HG02759 (cell line): ENCODE results near the gene OR5A2.
"Not testable (repeated sequence)": the region's sequence is repeated elsewhere in the genome, so short reads cannot be mapped to it uniquely, and the experiment has no call there.

ENCODE experiments used
- ATAC-seq: cut with Tn5 transposase; IDR thresholded peaks from one replicate; pipeline ENCODE4 v1.9.1; 2021; ENCODE audit warnings: mild to moderate bottlenecking, moderate library complexity; ENCODE audit not compliant: unreplicated experiment

The OR5A2 gene

GRCh38 chr11:59394186-59394585, 32.0 kb downstream of the OR5A2 start:
- no peak for ATAC-seq

GRCh38 chr11:59380263-59381059, 45.8 kb downstream of the OR5A2 start:
- peak; percentile 97 for ATAC-seq

DNA sequence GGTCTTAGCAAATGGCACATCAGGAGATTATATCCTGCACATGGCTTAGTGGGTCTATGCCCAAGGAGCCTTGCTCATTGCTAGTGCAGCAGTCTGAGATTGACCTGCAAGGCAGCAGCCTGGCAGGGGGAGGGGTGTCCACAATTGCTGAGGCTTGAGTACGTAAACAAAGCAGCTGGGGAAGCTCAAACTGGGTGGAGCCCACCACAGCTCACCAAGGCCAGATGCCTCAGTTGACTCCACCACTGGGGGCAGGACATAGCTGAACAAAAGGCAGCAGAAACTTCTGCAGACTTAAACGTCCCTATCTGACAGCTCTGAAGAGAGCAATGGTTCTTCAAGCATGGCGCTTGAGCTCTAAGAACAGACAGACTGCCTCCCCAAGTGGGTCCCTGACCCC, 53.9 kb downstream of the OR5A2 start:
- not testable (repeated sequence) for ATAC-seq

- no peak for ATAC-seq
These were observed 57.8 kb downstream of the OR5A2 start for GRCh38 chr11:59368238-59369022.
